Anterior cingulate cortex (tissue), 58 donors: ENCODE data around the gene P2RX6.
"Not testable (repeated sequence)": the region's sequence is repeated elsewhere in the genome, so short reads cannot be mapped to it uniquely, and the experiment has no call there.

ENCODE experiments used
- DNase-seq, 58 donors: peaks; one replicate each; lab custom pipeline; 2025; lab: John Stamatoyannopoulos, UW

P2RX6 gene

GRCh38 chr22:20993304-20994127 is 21.4 kb upstream of the P2RX6 start:
- DNase-seq: no peak

GRCh38 chr22:20994128-20994901 is 20.6 kb upstream of the P2RX6 start:
- no peak for DNase-seq

DNA sequence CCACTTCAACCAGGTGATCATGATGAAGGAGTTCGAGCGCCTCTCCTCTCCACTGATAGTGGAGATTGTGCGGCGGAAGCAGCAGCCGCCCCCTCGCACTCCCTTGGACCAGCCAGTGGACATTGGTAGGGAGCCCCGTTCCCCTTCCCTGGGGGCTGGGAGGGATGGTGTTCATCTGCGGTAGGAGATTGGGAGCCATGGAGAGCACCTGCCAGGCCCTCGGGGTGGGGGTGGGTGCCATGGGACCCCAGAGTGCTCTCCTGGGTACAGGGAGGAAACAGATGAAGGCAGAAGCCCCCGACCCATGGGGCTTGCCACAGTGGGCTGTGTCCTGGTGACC is 20.1 kb upstream of the P2RX6 start:
- DNase-seq: no peak

DNA sequence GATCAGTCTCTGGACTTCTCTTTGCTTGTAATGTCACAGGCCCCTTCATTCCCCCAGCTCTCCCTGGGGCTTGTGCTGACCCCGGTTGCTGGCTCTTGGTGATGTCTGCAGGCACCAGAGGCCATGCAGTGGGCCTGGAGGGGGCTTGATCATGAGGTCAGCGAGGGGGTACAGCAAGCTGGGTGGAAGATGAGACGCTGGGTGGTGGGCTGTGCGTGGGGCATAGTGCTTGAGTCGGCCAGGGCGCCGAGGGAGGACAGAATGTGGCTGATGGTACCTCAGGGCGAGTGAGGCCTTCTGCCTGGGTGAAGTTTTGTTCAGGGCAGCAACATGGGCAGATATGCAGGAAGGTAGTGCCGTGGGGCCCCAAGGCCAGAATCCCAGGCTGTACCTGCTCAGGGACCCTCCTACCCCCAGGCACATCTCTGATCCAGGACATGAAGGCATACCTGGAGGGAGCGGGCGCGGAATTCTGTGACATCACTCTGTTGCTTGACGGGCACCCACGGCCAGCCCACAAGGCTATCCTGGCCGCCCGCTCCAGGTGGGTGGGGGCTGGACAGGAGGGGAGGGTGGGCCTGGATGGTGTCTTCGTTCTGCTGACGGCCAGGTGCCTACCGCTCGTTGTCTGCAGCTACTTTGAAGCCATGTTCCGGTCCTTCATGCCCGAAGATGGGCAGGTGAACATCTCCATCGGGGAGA is 19.5 kb upstream of the P2RX6 start:
- DNase-seq: no peak

DNA sequence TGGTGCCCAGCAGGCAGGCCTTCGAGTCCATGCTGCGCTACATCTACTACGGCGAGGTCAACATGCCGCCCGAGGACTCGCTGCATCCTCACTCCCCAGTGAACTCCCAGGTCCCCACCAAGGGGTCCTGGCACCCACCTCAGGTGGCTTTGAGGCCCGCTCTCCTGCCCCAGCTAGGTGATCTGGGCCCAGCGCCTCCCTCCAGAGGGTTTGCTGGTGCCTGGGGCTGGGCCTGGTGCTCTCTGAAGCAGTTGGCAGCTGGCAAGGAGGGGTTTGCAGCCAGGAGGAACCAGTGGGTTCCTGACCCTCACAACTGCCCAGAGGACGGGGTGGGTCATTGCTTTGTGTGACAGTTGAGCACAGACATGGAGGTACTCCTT is 18.9 kb upstream of the P2RX6 start:
- no peak for DNase-seq

DNA sequence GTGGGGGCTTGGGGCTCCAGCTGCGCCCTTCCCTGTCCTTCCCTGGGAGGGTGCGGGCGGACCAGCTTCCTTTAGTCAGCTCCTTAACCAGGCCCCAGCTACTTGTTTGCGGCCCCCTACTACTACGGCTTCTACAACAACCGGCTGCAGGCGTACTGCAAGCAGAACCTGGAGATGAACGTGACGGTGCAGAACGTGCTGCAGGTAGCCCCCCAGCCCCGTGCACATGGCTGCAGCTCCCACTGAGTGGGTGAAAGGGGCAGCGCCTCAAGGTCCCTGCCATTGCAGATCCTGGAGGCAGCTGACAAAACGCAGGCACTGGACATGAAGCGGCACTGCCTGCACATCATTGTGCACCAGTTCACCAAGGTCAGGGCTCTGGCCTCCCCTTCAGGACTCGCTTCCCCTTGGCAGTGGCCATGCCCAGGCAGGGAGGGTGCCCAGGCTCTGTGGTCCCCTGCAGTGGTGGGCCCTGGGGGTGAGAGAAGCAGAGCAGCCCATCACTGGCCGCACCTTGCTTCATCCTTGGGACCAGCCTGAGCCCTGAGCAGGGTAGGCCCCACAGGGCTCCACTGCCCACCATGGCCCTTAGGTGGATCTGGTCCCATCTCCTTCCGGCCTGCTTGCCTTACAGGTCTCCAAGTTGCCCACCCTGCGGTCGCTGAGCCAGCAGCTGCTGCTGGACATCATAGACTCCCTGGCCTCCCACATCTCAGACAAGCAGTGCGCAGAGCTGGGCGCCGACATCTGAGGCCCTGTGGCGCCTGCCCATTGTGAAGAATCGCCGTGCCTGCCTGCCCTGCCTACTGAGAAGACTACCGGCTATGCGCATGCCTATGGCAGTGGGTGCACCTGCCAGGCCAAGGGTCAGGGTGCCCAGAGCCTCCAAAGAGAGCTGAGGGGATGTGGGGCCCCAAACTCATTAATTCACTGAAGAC is 18.1 kb upstream of the P2RX6 start:
- DNase-seq: no peak

- DNase-seq: no peak
These were observed 17.3 kb upstream of the P2RX6 start for GRCh38 chr22:20997536-20998257.

DNA sequence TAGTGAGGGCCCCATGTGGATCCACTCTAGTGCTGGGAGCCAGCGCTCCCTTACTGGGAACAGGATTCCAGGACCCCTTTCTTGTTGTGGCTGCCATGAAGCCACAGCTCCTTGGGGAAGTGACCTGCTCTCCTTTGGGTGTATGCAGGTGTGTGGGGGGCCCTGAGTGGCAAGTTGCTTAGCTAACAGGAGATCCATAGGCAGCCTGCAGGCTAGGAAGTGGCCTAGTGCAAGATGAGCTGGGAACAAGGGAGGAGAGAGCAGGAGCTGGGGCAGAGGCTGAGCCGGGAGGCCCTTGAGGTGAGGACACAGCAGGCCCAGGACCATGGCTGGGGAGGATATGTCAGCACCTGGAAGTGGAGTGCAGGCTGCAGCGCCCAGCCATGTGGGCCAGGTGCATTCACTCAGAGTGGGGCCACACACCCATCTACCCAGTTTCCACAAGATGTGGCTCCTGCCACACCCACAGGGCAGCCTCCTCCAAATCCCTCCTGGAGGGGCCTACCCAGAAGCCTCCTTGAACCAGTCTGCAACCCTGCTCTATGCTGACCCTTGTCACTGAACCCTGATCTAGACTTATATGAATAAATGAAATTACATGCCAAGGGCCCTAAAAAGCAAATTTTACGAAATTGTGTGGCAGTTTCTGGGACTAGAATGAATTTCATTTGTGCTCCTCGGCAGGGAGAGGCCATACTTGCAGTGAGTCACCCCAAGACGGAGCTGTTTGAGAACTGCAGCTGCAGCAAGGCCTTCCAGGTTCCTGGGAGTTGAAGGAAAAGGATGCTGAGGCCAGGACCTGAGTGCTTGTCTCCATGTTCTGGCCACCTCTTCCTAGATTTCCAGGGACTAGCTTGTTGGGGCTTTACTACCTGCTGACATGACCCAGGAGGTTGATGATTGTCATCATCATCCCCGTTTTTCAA is 16.3 kb upstream of the P2RX6 start:
- DNase-seq: no peak

DNA sequence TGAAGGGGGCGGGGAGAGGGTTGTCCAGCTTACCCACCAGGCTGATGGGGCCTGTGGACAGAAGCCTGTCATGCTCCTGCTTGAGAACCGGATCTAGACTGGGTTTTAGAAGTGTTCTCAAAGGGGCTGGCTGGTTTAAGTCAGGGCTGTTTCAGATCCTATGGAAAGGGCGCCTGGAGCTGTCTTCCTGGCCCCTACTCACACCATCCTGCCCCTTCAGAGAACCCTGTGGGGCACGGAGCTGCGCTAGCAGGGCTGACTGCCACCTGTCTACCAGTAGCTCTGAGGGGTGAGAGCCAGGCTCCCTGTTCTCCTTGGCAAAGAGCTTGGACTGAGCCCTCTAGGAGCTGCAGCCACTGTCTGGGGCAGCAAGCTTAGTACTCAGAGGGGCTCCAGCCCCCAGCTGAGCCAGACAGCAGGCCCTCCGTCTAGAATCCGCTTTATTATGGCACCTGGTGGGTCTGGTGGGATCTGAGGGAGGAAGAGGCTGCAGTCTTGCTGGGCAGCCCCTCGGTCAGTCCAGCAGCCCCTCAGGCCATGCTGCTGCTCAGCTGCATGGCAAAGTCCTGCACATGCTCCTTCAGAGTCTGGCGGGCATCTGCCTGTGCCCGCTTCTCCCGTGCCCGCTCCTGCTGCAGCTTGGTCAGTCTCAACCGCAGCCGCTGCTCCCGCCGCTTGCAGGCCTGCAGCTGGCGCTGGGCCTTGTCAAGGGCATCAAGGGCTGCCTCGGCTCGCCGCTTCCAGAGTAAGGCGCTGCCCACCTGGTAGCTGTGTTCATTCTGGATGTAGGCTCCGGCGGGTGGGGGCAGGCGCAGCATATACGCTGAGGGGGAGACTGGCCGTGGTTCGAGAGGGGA is 15.4 kb upstream of the P2RX6 start:
- no peak for DNase-seq

GRCh38 chr22:21000207-21000986 is 14.6 kb upstream of the P2RX6 start:
- no peak for DNase-seq

- peak in 5 of 58 donors; percentile 45 to 70 (median 59) for DNase-seq
These were observed 13.9 kb upstream of the P2RX6 start for GRCh38 chr22:21000987-21001600.

DNA sequence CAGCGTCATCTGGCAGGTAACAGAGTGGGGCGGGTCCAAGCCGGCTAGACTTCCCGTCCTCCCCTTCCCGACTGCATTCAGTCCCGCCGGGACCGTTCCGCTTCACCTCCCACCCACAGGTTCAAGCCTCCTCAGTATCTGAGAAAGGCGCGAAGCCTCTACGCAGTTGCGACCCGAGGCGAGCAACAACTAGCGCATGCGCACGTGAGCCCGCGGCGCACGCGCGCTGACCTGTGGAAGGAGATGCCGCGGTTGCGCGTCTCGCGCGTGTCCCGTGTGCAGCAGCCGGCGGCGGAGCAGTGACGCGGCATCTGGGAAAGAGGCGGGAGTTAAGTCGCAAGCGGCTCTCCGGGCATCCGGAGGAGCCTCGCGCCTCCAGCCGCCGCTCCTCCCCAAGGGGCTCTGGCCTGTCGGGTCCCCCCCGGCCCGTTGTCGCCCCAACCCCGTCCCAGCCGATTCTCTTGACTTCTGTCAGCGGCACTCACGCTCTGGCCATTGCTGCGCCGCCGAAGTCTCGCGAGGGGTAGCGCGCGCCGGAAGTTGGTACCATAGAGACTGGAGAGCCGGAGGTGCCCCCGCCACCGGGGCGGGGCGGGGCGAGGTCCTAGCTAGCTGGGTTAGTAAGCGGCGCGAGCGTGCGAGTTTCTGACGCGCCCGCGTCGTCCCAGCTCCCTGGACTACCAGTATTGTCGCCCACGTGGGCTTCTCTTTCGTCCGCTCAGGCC is 13.2 kb upstream of the P2RX6 start, which contains the start of gene THAP7:
Gene THAP7 (minus strand): TSS at position 518 of the 725 bp plus-strand sequence. CDS start 207 bp downstream, at position 311.
- DNase-seq: peak; percentile 86 to 99 (median 95)

GRCh38 chr22:21003782-21004181 is 11.2 kb upstream of the P2RX6 start:
- DNase-seq: no peak

GRCh38 chr22:21009208-21009607 is 5.8 kb upstream of the P2RX6 start:
- DNase-seq: not testable (repeated sequence)
